Stimulated activated CD4-positive, alpha-beta T cell treated with anti-CD3 and anti-CD28 coated beads, Interleukin-1b, Interleukin-23, amount 100 ng/mL, for 48 hours (primary cell): Measurements from ENCODE around the gene LEPR.
"Not testable (repeated sequence)": the region's sequence is repeated elsewhere in the genome, so short reads cannot be mapped to it uniquely, and the experiment has no call there.

ENCODE experiments used
- DNase-seq: peaks from one replicate; pipeline ENCODE4 v3.0.0-alpha.2; 2020

Gene LEPR

GRCh38 chr1:65437616-65438015 is 17.1 kb downstream of the LEPR start:
- no peak for DNase-seq

GRCh38 chr1:65440322-65440900 is 19.9 kb downstream of the LEPR start:
- DNase-seq: no peak

GRCh38 chr1:65440915-65441314 is 20.4 kb downstream of the LEPR start:
- DNase-seq: no peak

GRCh38 chr1:65441464-65441863 is 21.0 kb downstream of the LEPR start:
- DNase-seq: no peak

- no peak for DNase-seq
Observed at GRCh38 chr1:65442442-65442841, 22.0 kb downstream of the LEPR start.

GRCh38 chr1:65443647-65444046 is 23.2 kb downstream of the LEPR start:
- DNase-seq: no peak

GRCh38 chr1:65444128-65444640 is 23.7 kb downstream of the LEPR start:
- DNase-seq: no peak

- no peak for DNase-seq
Observed at GRCh38 chr1:65445837-65446236, 25.4 kb downstream of the LEPR start.

- no peak for DNase-seq
Observed at GRCh38 chr1:65449214-65449823, 28.9 kb downstream of the LEPR start.

- DNase-seq: not testable (repeated sequence)
Observed at GRCh38 chr1:65455678-65456077, 35.2 kb downstream of the LEPR start.

GRCh38 chr1:65456481-65456880 is 36.0 kb downstream of the LEPR start:
- DNase-seq: no peak

- no peak for DNase-seq
Observed at GRCh38 chr1:65457868-65458267, 37.4 kb downstream of the LEPR start.

- DNase-seq: no peak
Observed at GRCh38 chr1:65458730-65459396, 38.4 kb downstream of the LEPR start.

GRCh38 chr1:65459397-65459768 is 38.9 kb downstream of the LEPR start:
- no peak for DNase-seq

- DNase-seq: not testable (repeated sequence)
Observed at GRCh38 chr1:65465837-65466236, 45.4 kb downstream of the LEPR start.

- DNase-seq: no peak
Observed at GRCh38 chr1:65467536-65467935, 47.1 kb downstream of the LEPR start.

- no peak for DNase-seq
Observed at GRCh38 chr1:65469126-65469888, 48.8 kb downstream of the LEPR start.

- DNase-seq: no peak
Observed at GRCh38 chr1:65469889-65470340, 49.4 kb downstream of the LEPR start.
